ENCODE results near the gene CYP2A6. TPM values are rescaled to one million over a fixed set of nuclear protein-coding genes. Genes with fewer than 3 reads are reported as not detected.
A peak's percentile ranks its signal among the peaks of the same experiment; 100 is the strongest.

CYP2A6 gene
- total RNA-seq, 1 experiment from 2014 or later, result not detected

DNA sequence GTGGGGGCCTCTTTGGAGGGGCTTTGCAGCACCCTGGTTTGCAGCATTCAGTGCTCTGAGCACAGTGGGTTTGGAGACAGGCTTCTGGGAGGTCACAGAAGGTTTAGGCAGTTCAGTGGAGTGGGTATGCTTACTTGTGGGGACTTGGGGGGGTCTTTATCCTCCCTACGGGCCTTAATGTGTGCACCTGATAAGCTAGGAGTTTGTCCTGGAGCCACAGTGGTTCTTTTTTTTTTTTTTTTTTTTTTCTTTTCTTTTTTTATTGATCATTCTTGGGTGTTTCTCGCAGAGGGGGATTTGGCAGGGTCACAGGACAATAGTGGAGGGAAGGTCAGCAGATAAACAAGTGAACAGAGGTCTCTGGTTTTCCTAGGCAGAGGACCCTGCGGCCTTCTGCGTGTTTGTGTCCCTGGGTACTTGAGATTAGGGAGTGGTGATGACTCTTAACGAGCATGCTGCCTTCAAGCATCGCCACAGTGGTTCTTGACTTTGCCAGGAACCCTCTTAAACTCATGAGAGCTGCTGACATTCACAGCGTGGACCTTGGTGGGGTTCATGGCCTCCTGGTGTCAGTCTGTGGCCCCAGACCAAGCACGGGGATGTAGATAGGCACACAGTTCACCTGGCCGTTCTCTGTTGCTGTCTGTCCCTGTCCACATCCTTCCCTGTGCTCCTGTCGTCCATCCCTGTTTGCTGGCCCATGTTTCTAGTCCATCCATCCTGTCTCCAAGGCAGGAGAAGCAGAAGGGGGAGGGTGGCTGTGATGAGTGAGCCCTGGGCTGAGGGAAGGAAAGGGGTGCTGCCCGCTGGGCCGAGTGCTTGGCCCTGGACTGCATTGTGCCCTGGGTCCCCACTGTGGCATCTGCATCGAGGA is 48.6 kb downstream of the CYP2A6 start:
- no peaks in the 10 kb centered on the region for H3K27me3 ChIP-seq (ENCODE audit: insufficient read depth, low read depth)
- no peak overlapping the region for H3K27ac ChIP-seq
- TF ChIP-seq, protein P1, sequence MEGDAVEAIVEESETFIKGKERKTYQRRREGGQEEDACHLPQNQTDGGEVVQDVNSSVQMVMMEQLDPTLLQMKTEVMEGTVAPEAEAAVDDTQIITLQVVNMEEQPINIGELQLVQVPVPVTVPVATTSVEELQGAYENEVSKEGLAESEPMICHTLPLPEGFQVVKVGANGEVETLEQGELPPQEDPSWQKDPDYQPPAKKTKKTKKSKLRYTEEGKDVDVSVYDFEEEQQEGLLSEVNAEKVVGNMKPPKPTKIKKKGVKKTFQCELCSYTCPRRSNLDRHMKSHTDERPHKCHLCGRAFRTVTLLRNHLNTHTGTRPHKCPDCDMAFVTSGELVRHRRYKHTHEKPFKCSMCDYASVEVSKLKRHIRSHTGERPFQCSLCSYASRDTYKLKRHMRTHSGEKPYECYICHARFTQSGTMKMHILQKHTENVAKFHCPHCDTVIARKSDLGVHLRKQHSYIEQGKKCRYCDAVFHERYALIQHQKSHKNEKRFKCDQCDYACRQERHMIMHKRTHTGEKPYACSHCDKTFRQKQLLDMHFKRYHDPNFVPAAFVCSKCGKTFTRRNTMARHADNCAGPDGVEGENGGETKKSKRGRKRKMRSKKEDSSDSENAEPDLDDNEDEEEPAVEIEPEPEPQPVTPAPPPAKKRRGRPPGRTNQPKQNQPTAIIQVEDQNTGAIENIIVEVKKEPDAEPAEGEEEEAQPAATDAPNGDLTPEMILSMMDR (conservative IDR thresholded peaks at IDR 0.05), result no peak
- TF ChIP-seq EZH2 (IDR thresholded peaks at IDR 0.05; ENCODE audit: low read depth), result no peak
- no peak overlapping the region for H3K4me3 ChIP-seq
- peaks cover 32% of the 10 kb centered on the region for H3K4me1 ChIP-seq (replicated peaks; ENCODE audit: insufficient read depth)
- H3F3A ChIP-seq (ENCODE audit: insufficient read depth, low read depth), result peaks cover 5% of the 10 kb centered on the region; the same call in 1 of the 2 replicates
- no peaks in the 10 kb centered on the region for H3K9me3 ChIP-seq (ENCODE audit: insufficient read depth, low read depth)
- ChIA-PET POLR2A (ENCODE audit: unreplicated experiment) (interaction anchor here (0.7 kb wide), 1 partner anchor 51 kb away, joined by 6 read pairs; the partner anchor contains the start of gene SNRPA), CTCF (interaction anchor here (0.6 kb wide), 1 partner anchor 18 kb away, joined by 4 read pairs; no protein-coding TSS in a partner anchor)
- H3K4me2 ChIP-seq, result peak overlapping the region; percentile 6; the same call in 1 of the 2 replicates
- no peak overlapping the region for H2AFZ ChIP-seq
- BruUV-seq (replicated peaks), result TSS peak; percentile 29
- peaks cover 7% of the 10 kb centered on the region for H3K36me3 ChIP-seq (ENCODE audit: low read depth)
- intact Hi-C loops (cut with micrococcal nuclease; ENCODE audit: unreplicated experiment), result no loop called here
- peaks cover 44% of the 10 kb centered on the region for H4K20me1 ChIP-seq (ENCODE audit: insufficient read depth)
- H3K9me2 ChIP-seq (ENCODE audit: insufficient read depth), result no peaks in the 10 kb centered on the region
- DNase-seq, result no peak
- peaks cover 51% of the 10 kb centered on the region for H3K79me2 ChIP-seq (ENCODE audit: low read depth)

DNA sequence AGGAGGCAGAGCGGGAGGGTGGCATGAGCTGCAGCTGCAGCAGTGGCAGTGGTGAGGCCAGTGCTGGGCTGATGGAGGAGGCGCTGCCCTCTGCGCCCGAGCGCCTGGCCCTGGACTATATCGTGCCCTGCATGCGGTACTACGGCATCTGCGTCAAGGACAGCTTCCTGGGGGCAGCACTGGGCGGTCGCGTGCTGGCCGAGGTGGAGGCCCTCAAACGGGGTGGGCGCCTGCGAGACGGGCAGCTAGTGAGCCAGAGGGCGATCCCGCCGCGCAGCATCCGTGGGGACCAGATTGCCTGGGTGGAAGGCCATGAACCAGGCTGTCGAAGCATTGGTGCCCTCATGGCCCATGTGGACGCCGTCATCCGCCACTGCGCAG is 49.3 kb downstream of the CYP2A6 start:
- intact Hi-C loops (cut with micrococcal nuclease; ENCODE audit: unreplicated experiment), result no loop called here
- H2AFZ ChIP-seq, result no peak overlapping the region
- ChIA-PET CTCF (interaction anchor here (0.6 kb wide), 1 partner anchor 19 kb away, joined by 4 read pairs; no protein-coding TSS in a partner anchor), POLR2A (ENCODE audit: unreplicated experiment) (no interaction called here)
- no peaks in the 10 kb centered on the region for H3K27me3 ChIP-seq (ENCODE audit: insufficient read depth, low read depth)
- DNase-seq, result no peak
- BruUV-seq (replicated peaks), result no TSS peak
- peaks cover 51% of the 10 kb centered on the region for H3K79me2 ChIP-seq (ENCODE audit: low read depth)
- peaks cover 5% of the 10 kb centered on the region; the same call in 1 of the 2 replicates for H3F3A ChIP-seq (ENCODE audit: insufficient read depth, low read depth)
- TF ChIP-seq EZH2 (IDR thresholded peaks at IDR 0.05; ENCODE audit: low read depth), result no peak
- TF ChIP-seq, protein P1 (conservative IDR thresholded peaks at IDR 0.05), result no peak
- peaks cover 32% of the 10 kb centered on the region for H3K4me1 ChIP-seq (replicated peaks; ENCODE audit: insufficient read depth)
- H4K20me1 ChIP-seq (ENCODE audit: insufficient read depth), result peaks cover 44% of the 10 kb centered on the region
- H3K9me2 ChIP-seq (ENCODE audit: insufficient read depth), result no peaks in the 10 kb centered on the region
- H3K4me3 ChIP-seq, result no peak overlapping the region
- H3K36me3 ChIP-seq (ENCODE audit: low read depth), result peaks cover 7% of the 10 kb centered on the region
- H3K27ac ChIP-seq, result no peak overlapping the region
- H3K9me3 ChIP-seq (ENCODE audit: insufficient read depth, low read depth), result no peaks in the 10 kb centered on the region
- no peak overlapping the region for H3K4me2 ChIP-seq

DNA sequence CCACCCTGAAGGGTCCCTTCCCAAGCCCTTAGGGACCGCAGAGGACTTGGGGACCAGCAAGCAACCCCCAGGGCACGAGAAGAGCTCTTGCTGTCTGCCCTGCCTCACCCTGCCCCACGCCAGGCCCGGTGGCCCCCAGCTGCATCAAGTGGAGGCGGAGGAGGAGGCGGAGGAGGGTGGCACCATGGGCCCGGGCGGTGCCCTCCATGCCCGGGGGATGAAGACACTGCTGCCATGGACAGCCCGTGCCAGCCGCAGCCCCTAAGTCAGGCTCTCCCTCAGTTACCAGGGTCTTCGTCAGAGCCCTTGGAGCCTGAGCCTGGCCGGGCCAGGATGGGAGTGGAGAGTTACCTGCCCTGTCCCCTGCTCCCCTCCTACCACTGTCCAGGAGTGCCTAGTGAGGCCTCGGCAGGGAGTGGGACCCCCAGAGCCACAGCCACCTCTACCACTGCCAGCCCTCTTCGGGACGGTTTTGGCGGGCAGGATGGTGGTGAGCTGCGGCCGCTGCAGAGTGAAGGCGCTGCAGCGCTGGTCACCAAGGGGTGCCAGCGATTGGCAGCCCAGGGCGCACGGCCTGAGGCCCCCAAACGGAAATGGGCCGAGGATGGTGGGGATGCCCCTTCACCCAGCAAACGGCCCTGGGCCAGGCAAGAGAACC is 49.8 kb downstream of the CYP2A6 start:
- H3K79me2 ChIP-seq (ENCODE audit: low read depth), result peaks cover 51% of the 10 kb centered on the region
- no peaks in the 10 kb centered on the region for H3K9me3 ChIP-seq (ENCODE audit: insufficient read depth, low read depth)
- ChIA-PET POLR2A (ENCODE audit: unreplicated experiment) (no interaction called here), CTCF (interaction anchor here (0.7 kb wide), 1 partner anchor 67 kb away, joined by 6 read pairs; no protein-coding TSS in a partner anchor)
- no peak overlapping the region for H2AFZ ChIP-seq
- H3K9me2 ChIP-seq (ENCODE audit: insufficient read depth), result no peaks in the 10 kb centered on the region
- peaks cover 44% of the 10 kb centered on the region for H4K20me1 ChIP-seq (ENCODE audit: insufficient read depth)
- DNase-seq, result no peak
- H3K4me1 ChIP-seq (replicated peaks; ENCODE audit: insufficient read depth), result peaks cover 32% of the 10 kb centered on the region
- peak overlapping the region; percentile 95 for H3K4me3 ChIP-seq
- H3F3A ChIP-seq (ENCODE audit: insufficient read depth, low read depth), result peaks cover 5% of the 10 kb centered on the region; the same call in 1 of the 2 replicates
- TF ChIP-seq EZH2 (IDR thresholded peaks at IDR 0.05; ENCODE audit: low read depth), result no peak
- TF ChIP-seq, protein P1 (conservative IDR thresholded peaks at IDR 0.05), result no peak
- no peak overlapping the region for H3K27ac ChIP-seq
- H3K27me3 ChIP-seq (ENCODE audit: insufficient read depth, low read depth), result no peaks in the 10 kb centered on the region
- intact Hi-C loops (cut with micrococcal nuclease; ENCODE audit: unreplicated experiment), result no loop called here
- H3K36me3 ChIP-seq (ENCODE audit: low read depth), result peaks cover 7% of the 10 kb centered on the region
- peak overlapping the region; percentile 98 for H3K4me2 ChIP-seq
- no TSS peak for BruUV-seq (replicated peaks)

Data from PC-9 (cell line).